GM12878 (cell line): ENCODE data around the gene SHISA6. TPM values are rescaled to one million over a fixed set of nuclear protein-coding genes. Genes with fewer than 3 reads are reported as not detected.

Experiments
- ATAC-seq: fragments of 200-7000 bp; cut with Tn5 transposase; 3 replicates; pipeline ENCODE4 v1.9.1; 2020; ENCODE audit warnings: mild to moderate bottlenecking, moderate library complexity
- BruUV-seq: library from RNA; stranded (reverse); fragments of 400-500 nt; replicated peaks from 2 replicates; lab custom pipeline; 2021; lab: Mats Ljungman, UMichigan
- CTCF ChIA-PET: fragments of 300-600 bp; sonication (Branson Sonifier 250); formaldehyde crosslinking; extraction: SDS; loops from one replicate; lab custom pipeline; 2021; ENCODE audit warnings: inconsistent platforms; lab: Yijun Ruan, JAX
- POLR2A ChIA-PET: fragments of 350-600 bp; formaldehyde crosslinking; extraction: SDS; loops from one replicate; lab custom pipeline; 2021; ENCODE audit warnings: inconsistent platforms; lab: Charles Lee
- RAD21 ChIA-PET: fragments of 300-600 bp; sonication (Branson Sonifier 250); formaldehyde crosslinking; loops from one replicate; lab custom pipeline; 2023; ENCODE audit warnings: antibody characterized with exemption; ENCODE audit not compliant: unreplicated experiment; lab: Charles Lee
- SMC1A ChIA-PET: fragments of 300-600 bp; sonication (Branson Sonifier 250); formaldehyde crosslinking; loops from one replicate; lab custom pipeline; 2023; ENCODE audit not compliant: unreplicated experiment, uncharacterized antibody; lab: Charles Lee
- DNase-seq: peaks from one replicate; pipeline ENCODE4 v3.0.0-alpha.2; 2011; ENCODE audit warnings: low read depth, low spot score
- FAIRE-seq: peaks from 3 replicates; lab custom pipeline; 2011; peaks lifted over from hg19 to GRCh38; lab: Jason Lieb, UNC
- H2AFZ ChIP-seq: 2 replicates; pipeline ENCODE4 v1.6.0; 2011; ENCODE audit warnings: low read depth, low read length, control low read depth; ENCODE audit not compliant: control insufficient read depth
- H3K27ac ChIP-seq: 2 replicates; pipeline ENCODE4 v1.5.1; 2011; ENCODE audit warnings: control low read depth; ENCODE audit not compliant: control insufficient read depth, insufficient read depth
- H3K27me3 ChIP-seq, 2 experiments: replicated peaks in 1 of 2; 2 replicates each; pipeline versions ENCODE4 v1.6.0 to v1.6.1; 2011; ENCODE audit warnings: low read length in 1 of 2; ENCODE audit not compliant: control insufficient read depth in 2 of 2, insufficient read depth in 2 of 2
- H3K36me3 ChIP-seq, 2 experiments: 2 replicates each; pipeline ENCODE4 v1.5.1; 2011; ENCODE audit warnings: low read length in 1 of 2; ENCODE audit not compliant: control insufficient read depth in 2 of 2, insufficient read depth in 2 of 2
- H3K4me1 ChIP-seq: 2 replicates; pipeline ENCODE4 v1.6.1; 2011; ENCODE audit warnings: mild to moderate bottlenecking, low read length, moderate library complexity, mixed read lengths; ENCODE audit not compliant: control insufficient read depth, insufficient read depth
- H3K4me2 ChIP-seq: 2 replicates; pipeline ENCODE4 v1.6.0; 2011; ENCODE audit warnings: control low read depth; ENCODE audit not compliant: control insufficient read depth, insufficient read depth
- H3K4me3 ChIP-seq: fragments of 200-600 bp; sonication (generic); 2 replicates; pipeline ENCODE4 v1.5.1; 2016
- H3K79me2 ChIP-seq: 2 replicates; pipeline ENCODE4 v1.6.0; 2011; ENCODE audit warnings: low read length; ENCODE audit not compliant: control insufficient read depth, insufficient read depth
- H3K9ac ChIP-seq: 2 replicates; pipeline ENCODE4 v1.8.0; 2011; ENCODE audit warnings: low read length, control low read depth, mixed read lengths; ENCODE audit not compliant: control insufficient read depth, insufficient read depth
- H3K9me3 ChIP-seq: replicated peaks from 3 replicates; pipeline ENCODE4 v1.5.1; 2011; ENCODE audit warnings: mild to moderate bottlenecking, low read length; ENCODE audit not compliant: control insufficient read depth, insufficient read depth
- H4K20me1 ChIP-seq: 2 replicates; pipeline ENCODE4 v1.6.0; 2011; ENCODE audit not compliant: control insufficient read depth, insufficient read depth
- CBX3 ChIP-seq: fragments of 200-600 bp; sonication (generic); IDR thresholded peaks from 2 replicates; pipeline ENCODE4 v1.6.1; 2016; ENCODE audit warnings: low read depth, borderline replicate concordance
- MXI1 ChIP-seq: fragments of 150-350 bp; IDR thresholded peaks from 2 replicates; pipeline ENCODE4 v1.6.1; 2011; ENCODE audit warnings: low read depth, mild to moderate bottlenecking, inconsistent platforms, low read length, improper control_type of control experiment
- MYC ChIP-seq: IDR thresholded peaks from 2 replicates; pipeline ENCODE4 v1.6.1; 2011; ENCODE audit warnings: mild to moderate bottlenecking, low read length, moderate library complexity, inconsistent platforms; ENCODE audit not compliant: insufficient read depth, insufficient replicate concordance, insufficient read length, severe bottlenecking
- WGBS: methylation state at CpG from one replicate; pipeline ENCODE4 v1.1.6; 2016; ENCODE audit warnings: low lambda C conversion rate; ENCODE audit not compliant: insufficient replicate concordance, insufficient coverage; ENCODE audit errors: missing lambda C conversion rate; 5-methylcytosine and 5-hydroxymethylcytosine counted together
- in situ Hi-C: fragments of 300-500 bp; cut with MboI; formaldehyde crosslinking; loops from 9 replicates; pipeline ENCODE4 v1.14.3; 2018; ENCODE audit warnings: mixed read lengths
- intact Hi-C: fragments of 100-400 bp; cut with micrococcal nuclease; formaldehyde crosslinking; loops from one replicate; pipeline ENCODE4 v1.14.2; 2022; ENCODE audit not compliant: unreplicated experiment
- polyA plus RNA-seq, 11 experiments: library from polyadenylated mRNA; depleted of rRNA in 4 of 11; unstranded in 6 of 11; stranded (reverse) in 5 of 11; fragments of >200 nt; fragmentation: Nextera tagmentation in 4 of 11; fragmentation: Illumina TruSeq in 1 of 11; extraction: Ambion mirVana in 4 of 11; extraction: Trizol in 1 of 11; gene quantifications; 1 replicate in 1 of 11; 2 replicates in 10 of 11; pipeline versions ENCODE4 v1.2.1 to v1.2.3, GENCODE V29; 2011 to 2016; ENCODE audit warnings: inconsistent platforms in 2 of 11, missing spikeins in 2 of 11, low read depth in 1 of 11
- total RNA-seq, 4 experiments: library from RNA; depleted of rRNA in 3 of 4; stranded (reverse); fragments of >200 nt in 3 of 4; fragmentation: Illumina TruSeq in 1 of 4; extraction: Trizol in 1 of 4; gene quantifications; 2 replicates each; pipeline versions ENCODE4 v1.2.1 to v1.2.3, GENCODE V29; 2013 to 2021
- TF ChIP-seq, protein P1 (sequence below): fragments of 450-650 bp; IDR thresholded peaks from 2 replicates; pipeline ENCODE4 v1.6.1; 2017; ENCODE audit warnings: mild to moderate bottlenecking, low read depth, inconsistent platforms; ENCODE audit not compliant: poor library complexity, severe bottlenecking
- TF ChIP-seq, protein P2 (sequence below): fragments of 450-650 bp; IDR thresholded peaks from 2 replicates; pipeline ENCODE4 v1.6.1; 2017; ENCODE audit warnings: mild to moderate bottlenecking
- TF ChIP-seq, protein P3 (sequence below): fragments of 450-650 bp; IDR thresholded peaks from 2 replicates; pipeline ENCODE4 v1.6.1; 2018; ENCODE audit warnings: borderline replicate concordance, mild to moderate bottlenecking; ENCODE audit not compliant: partially characterized antibody
- TF ChIP-seq, protein P4 (sequence below): IDR thresholded peaks from 2 replicates; pipeline ENCODE4 v1.6.1; 2012; ENCODE audit warnings: improper control_type of control experiment, low read depth, low read length; ENCODE audit not compliant: insufficient replicate concordance

The SHISA6 gene
- total and polyA plus RNA-seq, 10 of the 15 experiments (the other 5 are each of a cell fraction or from before 2014, with no cell fraction given), result not detected

DNA sequence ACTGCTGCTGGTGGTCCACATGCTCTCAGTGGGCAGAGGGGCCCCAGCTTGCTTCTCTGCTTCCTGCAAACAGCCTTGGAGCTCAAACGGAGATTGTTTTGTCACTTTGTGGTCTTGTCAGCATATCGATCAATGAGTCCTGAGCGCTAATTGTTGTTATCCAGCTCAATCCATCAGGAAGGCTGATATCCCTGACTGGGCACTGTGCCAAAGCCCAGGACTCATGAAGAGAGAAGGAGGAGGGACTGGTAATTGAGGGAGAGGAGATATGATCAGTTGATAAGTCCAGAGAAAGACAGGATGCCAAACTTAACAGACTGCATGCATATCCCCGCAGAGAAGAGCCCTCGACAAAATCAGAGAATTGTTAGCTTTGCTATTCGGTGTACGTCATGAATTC lies 298.6 kb downstream of the SHISA6 start:
- intact Hi-C loops (no loop called here), in situ Hi-C loops (no loop called here)
- Histone ChIP-seq H3K27me3 (no peaks in the 10 kb centered on the region), H4K20me1 (no peaks in the 10 kb centered on the region), H3K4me3 (no peak overlapping the region), H3K9me3 (no peaks in the 10 kb centered on the region; the same call in 1 of the 3 replicates), H3K9ac (no peak overlapping the region), H3K27ac (no peak overlapping the region), H2AFZ (no peak overlapping the region), H3K4me1 (no peaks in the 10 kb centered on the region), H3K4me2 (no peak overlapping the region), H3K79me2 (no peaks in the 10 kb centered on the region), H3K36me3 (no peaks in the 10 kb centered on the region)
- CTCF ChIA-PET, result no interaction called here
- POLR2A ChIA-PET, result no interaction called here
- SMC1A ChIA-PET, result no interaction called here
- RAD21 ChIA-PET, result no interaction called here
- DNase-seq, result no peak
- 55% methylated on average over 7 of the region's 7 CpGs for WGBS
- no peak for FAIRE-seq
- no TSS peak for BruUV-seq
- ATAC-seq, result no peak
- TF ChIP-seq, protein P1, sequence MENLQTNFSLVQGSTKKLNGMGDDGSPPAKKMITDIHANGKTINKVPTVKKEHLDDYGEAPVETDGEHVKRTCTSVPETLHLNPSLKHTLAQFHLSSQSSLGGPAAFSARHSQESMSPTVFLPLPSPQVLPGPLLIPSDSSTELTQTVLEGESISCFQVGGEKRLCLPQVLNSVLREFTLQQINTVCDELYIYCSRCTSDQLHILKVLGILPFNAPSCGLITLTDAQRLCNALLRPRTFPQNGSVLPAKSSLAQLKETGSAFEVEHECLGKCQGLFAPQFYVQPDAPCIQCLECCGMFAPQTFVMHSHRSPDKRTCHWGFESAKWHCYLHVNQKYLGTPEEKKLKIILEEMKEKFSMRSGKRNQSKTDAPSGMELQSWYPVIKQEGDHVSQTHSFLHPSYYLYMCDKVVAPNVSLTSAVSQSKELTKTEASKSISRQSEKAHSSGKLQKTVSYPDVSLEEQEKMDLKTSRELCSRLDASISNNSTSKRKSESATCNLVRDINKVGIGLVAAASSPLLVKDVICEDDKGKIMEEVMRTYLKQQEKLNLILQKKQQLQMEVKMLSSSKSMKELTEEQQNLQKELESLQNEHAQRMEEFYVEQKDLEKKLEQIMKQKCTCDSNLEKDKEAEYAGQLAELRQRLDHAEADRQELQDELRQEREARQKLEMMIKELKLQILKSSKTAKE, result no peak
- no peak for TF ChIP-seq MYC
- TF ChIP-seq, protein P2, sequence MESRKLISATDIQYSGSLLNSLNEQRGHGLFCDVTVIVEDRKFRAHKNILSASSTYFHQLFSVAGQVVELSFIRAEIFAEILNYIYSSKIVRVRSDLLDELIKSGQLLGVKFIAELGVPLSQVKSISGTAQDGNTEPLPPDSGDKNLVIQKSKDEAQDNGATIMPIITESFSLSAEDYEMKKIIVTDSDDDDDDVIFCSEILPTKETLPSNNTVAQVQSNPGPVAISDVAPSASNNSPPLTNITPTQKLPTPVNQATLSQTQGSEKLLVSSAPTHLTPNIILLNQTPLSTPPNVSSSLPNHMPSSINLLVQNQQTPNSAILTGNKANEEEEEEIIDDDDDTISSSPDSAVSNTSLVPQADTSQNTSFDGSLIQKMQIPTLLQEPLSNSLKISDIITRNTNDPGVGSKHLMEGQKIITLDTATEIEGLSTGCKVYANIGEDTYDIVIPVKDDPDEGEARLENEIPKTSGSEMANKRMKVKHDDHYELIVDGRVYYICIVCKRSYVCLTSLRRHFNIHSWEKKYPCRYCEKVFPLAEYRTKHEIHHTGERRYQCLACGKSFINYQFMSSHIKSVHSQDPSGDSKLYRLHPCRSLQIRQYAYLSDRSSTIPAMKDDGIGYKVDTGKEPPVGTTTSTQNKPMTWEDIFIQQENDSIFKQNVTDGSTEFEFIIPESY, result no peak
- TF ChIP-seq, protein P3, sequence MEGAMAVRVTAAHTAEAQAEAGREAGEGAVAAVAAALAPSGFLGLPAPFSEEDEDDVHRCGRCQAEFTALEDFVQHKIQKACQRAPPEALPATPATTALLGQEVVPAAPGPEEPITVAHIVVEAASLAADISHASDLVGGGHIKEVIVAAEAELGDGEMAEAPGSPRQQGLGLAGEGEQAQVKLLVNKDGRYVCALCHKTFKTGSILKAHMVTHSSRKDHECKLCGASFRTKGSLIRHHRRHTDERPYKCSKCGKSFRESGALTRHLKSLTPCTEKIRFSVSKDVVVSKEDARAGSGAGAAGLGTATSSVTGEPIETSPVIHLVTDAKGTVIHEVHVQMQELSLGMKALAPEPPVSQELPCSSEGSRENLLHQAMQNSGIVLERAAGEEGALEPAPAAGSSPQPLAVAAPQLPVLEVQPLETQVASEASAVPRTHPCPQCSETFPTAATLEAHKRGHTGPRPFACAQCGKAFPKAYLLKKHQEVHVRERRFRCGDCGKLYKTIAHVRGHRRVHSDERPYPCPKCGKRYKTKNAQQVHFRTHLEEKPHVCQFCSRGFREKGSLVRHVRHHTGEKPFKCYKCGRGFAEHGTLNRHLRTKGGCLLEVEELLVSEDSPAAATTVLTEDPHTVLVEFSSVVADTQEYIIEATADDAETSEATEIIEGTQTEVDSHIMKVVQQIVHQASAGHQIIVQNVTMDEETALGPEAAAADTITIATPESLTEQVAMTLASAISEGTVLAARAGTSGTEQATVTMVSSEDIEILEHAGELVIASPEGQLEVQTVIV, result no peak
- TF ChIP-seq, protein P4, sequence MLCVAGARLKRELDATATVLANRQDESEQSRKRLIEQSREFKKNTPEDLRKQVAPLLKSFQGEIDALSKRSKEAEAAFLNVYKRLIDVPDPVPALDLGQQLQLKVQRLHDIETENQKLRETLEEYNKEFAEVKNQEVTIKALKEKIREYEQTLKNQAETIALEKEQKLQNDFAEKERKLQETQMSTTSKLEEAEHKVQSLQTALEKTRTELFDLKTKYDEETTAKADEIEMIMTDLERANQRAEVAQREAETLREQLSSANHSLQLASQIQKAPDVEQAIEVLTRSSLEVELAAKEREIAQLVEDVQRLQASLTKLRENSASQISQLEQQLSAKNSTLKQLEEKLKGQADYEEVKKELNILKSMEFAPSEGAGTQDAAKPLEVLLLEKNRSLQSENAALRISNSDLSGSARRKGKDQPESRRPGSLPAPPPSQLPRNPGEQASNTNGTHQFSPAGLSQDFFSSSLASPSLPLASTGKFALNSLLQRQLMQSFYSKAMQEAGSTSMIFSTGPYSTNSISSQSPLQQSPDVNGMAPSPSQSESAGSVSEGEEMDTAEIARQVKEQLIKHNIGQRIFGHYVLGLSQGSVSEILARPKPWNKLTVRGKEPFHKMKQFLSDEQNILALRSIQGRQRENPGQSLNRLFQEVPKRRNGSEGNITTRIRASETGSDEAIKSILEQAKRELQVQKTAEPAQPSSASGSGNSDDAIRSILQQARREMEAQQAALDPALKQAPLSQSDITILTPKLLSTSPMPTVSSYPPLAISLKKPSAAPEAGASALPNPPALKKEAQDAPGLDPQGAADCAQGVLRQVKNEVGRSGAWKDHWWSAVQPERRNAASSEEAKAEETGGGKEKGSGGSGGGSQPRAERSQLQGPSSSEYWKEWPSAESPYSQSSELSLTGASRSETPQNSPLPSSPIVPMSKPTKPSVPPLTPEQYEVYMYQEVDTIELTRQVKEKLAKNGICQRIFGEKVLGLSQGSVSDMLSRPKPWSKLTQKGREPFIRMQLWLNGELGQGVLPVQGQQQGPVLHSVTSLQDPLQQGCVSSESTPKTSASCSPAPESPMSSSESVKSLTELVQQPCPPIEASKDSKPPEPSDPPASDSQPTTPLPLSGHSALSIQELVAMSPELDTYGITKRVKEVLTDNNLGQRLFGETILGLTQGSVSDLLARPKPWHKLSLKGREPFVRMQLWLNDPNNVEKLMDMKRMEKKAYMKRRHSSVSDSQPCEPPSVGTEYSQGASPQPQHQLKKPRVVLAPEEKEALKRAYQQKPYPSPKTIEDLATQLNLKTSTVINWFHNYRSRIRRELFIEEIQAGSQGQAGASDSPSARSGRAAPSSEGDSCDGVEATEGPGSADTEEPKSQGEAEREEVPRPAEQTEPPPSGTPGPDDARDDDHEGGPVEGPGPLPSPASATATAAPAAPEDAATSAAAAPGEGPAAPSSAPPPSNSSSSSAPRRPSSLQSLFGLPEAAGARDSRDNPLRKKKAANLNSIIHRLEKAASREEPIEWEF, result no peak
- TF ChIP-seq CBX3, result no peak
- TF ChIP-seq MXI1, result no peak
